ENCODE results near the gene RNPS1.

DNA sequence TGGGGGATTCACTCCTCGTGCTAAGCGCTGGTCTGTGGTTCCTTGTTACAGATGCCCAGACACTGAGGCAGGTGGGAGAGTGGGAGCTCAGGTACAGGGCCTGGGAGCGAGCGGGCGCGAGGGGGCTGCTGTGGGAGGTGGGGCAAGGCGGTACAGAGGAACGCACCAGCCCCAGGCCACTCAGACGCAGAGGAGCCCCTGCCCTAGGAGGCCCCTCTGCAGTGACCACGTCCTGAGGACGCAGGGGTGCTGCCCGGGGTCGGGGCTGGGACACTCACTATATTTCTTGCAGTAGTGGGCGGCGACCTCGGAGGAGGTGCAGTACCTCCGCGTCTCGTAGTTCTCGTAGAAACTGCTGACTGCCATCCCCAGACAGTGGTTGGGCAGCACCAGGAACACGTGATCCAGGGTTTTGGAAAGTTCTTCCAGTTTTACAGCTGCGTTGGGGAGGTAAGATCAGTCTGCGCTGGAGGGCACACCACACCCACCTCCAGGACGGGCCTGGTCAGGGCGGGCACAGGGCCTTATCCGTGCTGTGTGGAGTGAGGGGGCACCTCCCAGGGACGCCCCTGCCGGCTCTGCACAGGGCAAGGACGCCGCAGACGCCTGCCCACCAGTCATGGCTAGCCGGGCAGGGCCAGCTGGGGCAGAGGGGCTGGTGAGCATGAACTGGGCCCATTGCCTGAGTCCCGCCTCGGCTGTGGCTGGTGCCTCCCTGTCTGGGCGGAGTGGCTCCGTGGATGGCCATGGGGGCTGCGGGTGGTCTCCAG is 16.3 kb upstream of the RNPS1 start:
- TF ChIP-seq CTCF (IDR thresholded peaks at IDR 0.05; ENCODE audit: extremely low read depth in 1 of 2, insufficient read depth in 1 of 2, low read depth in 1 of 2, low read length in 2 of 2): no peak
- TF ChIP-seq EZH2 (IDR thresholded peaks at IDR 0.05; ENCODE audit: borderline replicate concordance, low read depth, low read length, severe bottlenecking): no peak
- no peak for TF ChIP-seq POLR2AphosphoS5 (IDR thresholded peaks at IDR 0.05; ENCODE audit: insufficient read depth, low read depth, low read length)
- TF ChIP-seq, protein P1, sequence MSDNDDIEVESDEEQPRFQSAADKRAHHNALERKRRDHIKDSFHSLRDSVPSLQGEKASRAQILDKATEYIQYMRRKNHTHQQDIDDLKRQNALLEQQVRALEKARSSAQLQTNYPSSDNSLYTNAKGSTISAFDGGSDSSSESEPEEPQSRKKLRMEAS (IDR thresholded peaks at IDR 0.05; ENCODE audit: insufficient read depth, insufficient read length): no peak
- TF ChIP-seq POLR2A (IDR thresholded peaks at IDR 0.05; ENCODE audit: low read depth, low read length): no peak

All from endothelial cell of umbilical vein (primary cell).